Activated CD4-positive, alpha-beta T cell treated with anti-CD3 and anti-CD28 coated beads, Interleukin-2, amount 50 U/mL, for 16 hours (primary cell): Measurements from ENCODE around the gene ZNRF2.

Experiments used
- DNase-seq: peaks from one replicate; pipeline ENCODE4 v3.0.0-alpha.2; 2020

Gene ZNRF2

DNA sequence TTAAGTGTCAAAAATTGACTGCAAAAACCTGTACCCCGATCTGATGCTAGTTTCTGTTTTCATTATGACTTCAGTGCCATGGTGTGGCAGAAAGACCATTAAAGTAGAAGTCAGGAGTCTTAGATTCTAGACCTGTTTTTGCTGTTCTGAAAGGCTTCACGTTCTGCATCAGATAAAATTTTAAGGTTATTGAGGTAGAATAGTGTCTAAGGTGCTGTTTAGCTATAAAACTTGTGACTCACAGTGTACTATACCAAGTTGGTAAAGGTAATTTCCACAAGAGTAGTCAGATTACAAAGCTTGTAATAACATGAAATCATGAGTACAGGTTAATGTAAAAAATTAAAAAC, 38.6 kb downstream of the ZNRF2 start:
- peak; percentile 71 for DNase-seq

DNA sequence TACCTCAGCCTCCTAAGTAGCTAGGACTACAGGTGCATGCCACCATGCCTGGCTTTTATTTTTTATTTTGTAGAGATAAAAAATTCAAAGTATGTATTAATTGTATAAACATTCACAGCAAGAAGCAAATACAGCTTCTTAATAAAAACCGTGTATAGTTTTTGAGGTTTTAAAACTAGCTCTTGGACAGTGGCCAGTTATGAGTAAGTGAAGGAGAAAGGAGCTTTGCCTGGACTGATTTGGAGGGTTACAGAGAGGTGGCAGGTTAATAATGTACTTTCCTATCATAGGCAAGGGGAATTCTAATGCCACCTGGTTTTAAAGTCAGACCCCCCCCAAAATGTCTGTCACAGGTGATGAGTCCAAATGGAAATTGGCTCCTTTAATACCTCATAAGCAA, 43.4 kb downstream of the ZNRF2 start:
- DNase-seq = no peak

DNA sequence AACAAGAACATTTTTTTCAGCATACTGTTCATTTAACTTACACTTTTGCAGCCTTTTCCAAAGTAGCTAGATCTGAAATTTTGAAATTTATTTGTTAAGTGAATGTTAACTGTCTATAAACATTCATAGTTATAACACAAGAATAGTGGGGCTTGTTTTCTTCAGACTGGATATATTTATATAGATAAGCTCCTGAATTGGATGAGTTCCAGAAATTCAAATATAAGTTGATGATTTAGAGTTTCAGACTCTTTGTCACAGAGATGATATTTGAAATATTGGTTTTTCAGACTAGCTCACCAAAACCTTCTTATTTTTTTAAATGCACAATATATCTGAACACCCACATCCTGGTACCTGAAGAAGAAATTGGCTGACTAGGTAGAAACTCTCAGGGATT, 44.0 kb downstream of the ZNRF2 start:
- no peak for DNase-seq

DNA sequence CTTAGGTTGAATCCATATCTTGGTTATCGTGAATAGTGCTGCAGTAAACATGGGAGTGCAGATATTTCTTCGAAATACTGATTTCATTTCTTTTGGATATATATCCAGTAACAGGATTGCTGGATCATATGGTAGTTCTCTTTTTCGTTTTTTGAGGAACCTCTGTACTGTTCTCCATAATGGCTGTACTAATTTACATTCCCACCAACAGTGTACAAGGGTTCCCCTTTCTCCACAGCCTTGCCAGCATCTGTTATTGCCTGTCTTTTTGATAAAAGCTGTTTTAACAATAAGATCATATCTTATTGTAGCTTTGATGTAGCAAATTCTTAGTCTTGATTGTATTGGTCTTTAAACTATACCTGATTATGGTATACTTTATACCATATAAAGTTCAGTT, 45.3 kb downstream of the ZNRF2 start:
- no peak for DNase-seq

DNA sequence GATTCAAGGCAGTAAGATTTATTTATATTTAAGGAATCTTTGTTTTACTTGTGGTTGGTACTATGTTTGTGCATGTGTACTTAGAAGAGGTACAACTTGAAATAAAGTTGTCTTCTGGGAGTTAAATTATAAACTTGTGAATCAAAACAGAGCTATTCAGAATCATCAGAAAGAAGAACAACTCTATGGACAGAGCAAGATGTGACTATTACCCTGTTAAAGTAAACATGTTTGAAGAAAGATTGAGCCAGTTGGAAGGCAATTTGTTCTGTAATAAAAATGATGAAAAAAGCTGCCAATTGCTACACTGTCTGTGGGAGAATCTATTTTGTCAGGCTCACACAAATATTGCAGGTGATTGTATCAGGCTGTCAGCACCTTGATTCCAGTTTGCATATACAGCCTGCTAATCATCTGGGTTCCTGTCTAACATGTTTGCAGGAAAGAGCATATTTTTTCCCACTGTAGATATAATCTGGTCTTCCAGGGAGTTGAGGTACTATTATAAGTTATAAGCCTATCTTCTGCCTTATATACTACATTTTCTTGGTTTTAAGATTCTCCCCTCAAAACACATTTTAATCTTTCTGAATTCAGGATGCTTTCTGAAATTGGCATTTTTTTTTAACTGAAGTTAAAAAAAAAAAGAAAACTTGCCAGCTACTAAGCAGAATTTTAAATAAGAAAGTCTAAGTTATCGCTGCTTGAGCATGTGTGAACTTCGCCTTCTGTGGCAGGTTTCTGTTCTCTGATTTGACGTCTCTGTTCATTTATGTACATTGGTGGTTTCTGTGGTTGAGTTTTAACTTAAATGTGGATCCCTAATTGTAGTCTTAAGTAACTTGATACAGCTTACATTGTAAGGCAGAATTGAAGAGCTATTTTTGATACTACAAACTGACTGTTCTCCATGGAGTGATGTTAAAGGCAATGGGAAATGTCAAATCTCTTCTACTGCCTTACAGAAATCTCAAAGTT, 46.0 kb downstream of the ZNRF2 start:
- peak; percentile 76 for DNase-seq

DNA sequence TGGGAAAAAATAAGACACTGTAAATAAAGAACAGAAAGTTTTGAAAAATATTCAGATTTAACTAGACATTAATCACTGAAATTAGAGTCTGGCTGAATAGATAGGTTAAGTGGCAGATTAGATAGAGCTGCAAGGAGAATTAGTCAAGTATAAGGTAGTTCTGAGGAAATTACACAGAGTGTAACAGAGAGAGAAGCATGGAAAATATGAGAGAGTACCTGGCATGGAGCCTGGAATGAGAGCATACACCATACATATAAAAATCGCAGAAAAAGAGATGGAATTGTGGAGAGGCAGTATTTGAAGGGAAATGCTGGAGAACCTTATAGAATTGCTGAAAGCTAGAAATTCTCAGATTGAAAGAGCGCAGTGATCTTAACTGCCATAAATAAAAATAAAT, 46.9 kb downstream of the ZNRF2 start:
- DNase-seq = no peak

DNA sequence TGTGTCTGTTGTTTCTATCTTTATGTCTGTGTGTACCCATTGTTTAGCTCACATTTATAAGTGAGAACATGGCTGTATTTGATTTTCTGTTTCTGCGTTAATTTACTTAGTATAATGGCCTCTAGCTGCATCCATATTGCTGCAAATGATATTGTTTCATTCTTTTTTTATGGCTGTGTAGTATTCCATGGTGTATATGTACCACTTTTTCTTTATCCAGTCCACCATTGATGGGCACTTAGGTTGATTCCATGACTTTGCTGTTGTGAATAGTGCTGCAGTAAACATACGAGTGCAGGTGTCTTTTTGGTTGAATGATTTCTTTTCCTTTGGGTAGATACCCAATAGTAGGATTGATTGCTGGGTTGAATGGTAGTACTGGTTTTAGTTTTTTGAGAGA, 48.2 kb downstream of the ZNRF2 start:
- no peak for DNase-seq

DNA sequence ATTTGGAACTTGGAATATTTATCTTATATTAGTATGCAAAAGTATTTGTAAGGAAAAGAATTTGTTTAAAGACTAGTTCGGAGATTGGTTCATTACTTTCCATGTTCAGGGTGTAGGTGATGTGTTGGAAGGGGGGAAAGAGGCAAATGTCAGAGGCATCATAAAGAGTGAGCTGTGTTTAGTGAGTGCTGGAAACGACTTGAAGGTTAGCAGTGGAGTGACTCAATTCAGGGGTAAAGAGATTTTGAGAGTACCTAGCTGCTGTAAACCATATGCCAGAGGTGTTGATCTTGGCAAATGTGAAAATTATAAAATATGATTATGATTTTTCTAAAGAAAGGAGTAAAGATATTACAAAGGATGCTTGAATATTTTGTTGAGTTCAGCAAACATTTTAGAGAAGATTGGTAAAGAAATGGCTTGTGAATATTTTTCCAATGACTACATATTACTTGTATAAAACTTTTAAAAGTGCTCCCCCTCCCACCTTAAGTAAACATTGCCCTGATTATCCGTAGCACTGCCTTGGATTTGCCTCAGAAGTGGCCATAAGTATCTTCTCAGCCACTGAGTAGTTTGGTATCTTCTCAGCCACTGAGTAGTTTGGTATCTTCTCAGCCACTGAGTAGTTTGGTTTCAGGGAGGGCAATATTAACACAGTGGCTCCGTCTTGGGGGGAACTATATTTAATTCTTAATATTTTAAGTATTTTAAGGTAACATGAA, 51.5 kb downstream of the ZNRF2 start:
- no peak for DNase-seq

DNA sequence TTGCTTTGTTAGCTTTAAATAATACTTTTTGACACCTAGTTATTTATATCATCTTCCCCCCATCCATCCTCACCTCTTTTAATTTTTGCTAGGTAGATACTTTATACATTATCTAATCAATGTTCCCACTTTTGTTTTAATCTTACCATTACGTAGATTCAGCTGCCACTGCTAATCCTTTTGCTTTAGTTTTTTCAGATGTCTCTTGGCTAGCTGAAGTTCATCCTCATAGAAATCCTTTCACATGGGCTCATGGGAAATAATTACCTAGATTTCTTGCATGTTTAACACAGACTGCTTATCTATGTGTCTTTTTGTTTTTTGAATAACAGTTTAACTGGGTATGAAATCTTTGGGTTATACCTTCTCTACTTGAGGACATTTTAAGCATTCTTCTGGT, 60.1 kb downstream of the ZNRF2 start:
- no peak for DNase-seq

DNA sequence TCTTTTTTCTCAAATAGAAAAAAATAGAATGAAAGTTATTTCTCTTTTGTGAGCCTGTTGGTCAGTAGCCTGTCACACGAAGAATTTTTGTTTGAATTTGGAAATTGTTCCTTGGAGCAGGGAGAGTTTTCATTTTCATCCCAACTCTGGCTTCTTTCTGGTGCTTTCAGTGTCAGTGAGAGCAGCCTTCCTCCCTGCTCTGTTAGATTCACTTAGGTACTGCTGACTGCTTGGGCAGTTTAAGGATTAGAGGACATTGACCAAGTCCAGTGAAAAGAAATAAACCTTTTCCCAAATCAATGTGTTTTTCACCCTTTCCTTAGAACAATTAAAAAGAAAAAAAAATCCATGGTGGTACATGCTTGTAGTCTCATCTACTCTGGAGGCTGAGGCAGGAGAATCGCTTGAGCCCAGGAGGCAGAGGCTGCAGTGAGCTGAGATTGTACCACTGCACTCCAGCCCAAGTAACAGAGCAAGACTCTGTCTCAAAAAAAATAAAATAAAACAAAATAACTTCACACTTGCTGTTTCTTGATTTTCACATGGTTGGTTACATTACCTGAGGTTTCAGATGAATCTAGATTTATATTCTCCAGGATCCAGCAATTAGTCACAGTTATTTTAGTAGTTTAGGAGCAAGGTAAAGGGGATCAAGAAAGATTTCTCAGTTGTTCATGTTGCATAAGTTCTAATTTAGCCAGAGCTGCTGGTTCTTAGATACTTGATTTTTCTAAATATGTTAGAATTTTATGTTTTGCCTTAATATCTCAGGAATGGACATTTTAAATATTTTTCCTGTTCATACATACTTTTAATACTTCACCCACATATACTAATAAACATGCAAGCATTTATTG, 63.1 kb downstream of the ZNRF2 start:
- DNase-seq = no peak

DNA sequence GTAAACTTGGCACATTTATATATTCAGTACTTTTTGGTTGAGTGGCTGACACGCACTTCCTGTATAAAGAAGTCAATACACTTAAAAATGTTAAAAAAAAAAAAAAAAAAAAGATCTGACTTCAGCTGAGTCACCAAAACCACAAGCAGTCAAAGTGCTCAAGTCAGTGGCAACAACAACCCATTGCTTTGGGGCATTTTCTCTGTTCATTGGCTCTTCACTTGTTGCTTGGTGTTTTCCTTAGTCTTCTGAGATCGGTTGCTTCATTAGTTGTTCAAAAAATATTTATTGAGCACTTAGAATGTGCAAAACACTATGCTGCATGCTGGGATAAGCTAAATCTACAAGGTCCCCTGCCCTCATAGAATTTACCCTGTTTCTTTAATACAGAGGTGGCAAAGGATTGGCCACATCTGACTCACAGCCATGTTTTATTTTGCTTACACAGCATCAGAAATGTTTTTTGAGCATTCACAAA, 63.7 kb downstream of the ZNRF2 start:
- DNase-seq = peak; percentile 84

DNA sequence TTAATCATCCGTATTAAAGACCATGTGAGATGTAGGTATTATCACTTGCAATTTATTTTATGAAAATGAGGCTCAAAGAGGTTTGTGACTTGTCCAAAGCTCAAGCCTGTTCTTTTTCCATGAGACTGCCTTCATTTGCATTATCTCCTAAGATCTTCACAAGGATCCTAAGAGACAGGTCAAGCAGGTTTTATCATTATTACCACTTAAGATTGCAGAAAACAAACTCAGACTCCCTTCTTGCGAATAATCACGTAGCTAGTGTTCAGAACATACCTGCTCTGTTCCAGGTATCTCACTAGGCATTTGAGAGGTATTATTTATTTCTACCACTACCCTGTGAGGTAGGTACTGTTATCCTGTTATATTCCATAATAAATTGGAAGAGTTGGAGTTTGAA, 64.8 kb downstream of the ZNRF2 start:
- no peak for DNase-seq

DNA sequence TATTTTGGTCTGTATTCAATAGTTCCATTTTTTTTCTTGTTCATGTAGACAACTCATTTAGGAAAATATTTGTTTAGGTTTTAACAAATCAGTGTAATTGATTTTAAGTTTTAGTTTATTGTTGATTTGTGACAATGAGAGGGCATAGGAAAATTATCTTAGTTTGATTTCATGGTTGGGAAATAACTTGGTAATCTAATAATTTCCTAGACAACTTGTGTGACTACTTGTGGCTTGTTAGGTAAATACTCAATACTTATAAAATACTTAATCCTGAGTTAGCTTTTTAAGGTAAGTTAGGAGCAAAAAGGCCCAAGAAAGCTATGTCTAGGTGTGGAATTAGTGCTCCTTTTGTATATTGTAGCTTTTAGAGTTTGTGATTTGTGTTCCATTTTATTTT, 65.4 kb downstream of the ZNRF2 start:
- no peak for DNase-seq

DNA sequence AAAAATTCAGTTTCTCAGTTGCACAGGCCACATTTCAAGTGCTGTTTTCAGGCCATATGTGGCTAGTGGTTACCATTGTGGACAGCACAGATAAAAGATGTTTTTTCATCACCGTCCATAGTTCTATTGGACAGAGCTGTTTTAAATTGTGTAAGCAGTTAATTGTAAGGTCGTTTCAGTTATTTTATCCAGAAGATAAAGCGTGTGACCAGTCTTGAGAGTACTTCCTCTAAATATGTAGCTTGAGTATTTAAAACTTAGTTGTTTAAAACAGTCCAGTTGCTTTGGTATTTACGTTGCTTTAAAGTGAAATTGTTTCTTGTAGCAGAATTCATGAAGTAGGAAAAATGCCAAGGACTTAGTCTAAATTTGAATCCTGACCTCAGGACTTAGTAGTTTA, 66.9 kb downstream of the ZNRF2 start:
- DNase-seq = no peak

DNA sequence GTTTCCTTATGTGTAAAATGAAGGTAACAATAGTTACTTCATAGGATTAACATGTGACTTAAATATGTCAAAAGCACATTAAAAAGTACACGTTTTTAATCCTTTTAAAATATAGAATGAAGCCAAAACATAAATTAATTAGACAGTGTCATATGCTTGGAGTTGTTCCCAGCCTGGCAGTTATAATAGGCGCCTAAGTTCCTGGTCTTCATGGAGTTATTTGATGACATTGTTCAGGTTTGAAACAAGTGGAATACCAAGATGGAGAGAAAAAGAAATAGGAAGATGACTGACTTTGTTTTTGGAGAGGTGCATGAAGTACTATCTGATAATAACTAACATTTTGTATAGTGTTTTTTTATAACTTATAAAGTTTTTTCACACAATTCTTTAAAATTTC, 67.3 kb downstream of the ZNRF2 start:
- DNase-seq = no peak

DNA sequence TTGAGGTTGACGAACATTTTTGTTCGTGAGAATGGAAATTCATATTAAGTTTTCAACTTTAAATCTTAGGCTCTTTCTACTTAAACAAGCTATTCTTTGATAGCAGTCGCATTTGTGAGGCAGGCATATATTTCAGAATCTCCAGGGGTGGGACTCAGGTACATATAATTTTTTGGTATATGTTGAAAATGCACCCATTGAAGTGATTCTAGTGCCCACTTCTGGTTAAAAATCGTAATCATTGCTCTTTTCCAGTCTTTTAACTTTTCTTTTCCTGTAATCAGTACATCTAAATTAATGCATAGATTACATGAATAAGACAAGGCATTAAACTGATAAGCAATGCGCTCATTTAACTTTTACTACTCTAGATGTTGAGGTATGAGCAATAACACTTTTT, 67.8 kb downstream of the ZNRF2 start:
- DNase-seq = peak; percentile 18

DNA sequence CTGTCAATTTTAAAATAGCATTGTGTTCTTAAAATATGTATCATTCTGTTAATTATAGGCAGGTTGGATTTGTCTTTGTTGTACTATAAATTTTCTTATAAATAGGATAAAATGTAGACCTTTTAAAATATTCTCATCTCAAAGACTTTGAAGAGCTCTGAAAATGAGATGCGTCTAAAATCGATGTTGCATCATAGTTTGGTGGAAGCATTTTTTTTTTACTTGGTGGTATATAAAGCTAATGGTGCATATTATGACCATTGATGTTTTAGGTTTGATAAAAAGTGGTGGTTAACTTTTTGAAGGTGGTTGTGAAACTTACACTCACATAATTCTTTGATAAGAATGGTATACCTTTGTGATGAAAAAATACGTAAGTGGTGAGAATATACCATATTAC, 69.1 kb downstream of the ZNRF2 start:
- no peak for DNase-seq

DNA sequence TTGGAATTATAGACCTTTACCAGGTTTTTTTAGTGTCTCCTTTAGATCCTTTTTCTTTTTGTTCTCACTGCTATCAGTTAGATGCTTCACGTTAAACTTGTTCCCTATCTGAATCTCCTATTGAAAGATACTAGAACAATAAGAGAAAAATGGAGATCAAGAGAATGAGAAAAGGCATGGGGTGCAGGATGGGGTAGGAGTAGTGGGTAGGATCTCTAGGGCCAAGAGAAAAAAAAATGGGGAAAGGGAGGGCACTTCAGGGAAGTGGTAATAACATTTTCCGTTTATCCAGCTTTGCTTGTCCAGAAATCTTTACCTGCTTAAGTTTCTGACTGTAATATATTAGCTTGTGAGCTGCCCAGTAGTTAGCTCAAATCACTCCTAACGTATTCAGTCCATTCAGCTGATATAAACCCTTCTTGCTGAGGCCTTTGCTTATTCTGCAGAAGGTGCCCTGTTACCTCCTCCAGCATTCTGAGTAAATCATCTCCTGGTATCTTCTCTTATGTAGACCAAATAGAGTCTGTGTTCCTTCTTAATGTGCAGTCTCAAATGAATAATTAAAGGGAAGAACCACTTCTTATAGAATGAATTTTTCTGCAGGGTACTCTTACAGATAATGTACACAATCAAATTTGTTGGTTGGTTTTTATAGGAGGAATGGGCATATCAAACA, 69.7 kb downstream of the ZNRF2 start:
- DNase-seq = no peak

DNA sequence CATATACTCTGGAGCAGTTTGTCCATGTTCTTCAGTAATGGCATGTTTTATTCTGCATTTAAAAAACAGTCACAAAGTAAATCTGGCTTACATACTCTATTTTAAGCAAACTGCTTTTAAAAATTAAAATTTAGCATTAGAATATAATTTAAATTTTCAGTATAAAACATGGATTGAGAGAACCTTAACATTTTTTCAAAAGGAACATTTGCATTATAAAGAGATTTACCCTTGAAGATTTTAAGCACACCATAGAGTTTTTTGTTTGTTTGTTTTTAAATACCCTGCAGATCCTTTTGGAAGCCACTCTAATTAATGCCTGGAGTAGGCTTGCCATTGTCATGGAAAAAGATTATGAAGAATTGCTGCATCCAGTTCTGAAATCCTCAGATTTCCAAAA, 70.4 kb downstream of the ZNRF2 start:
- no peak for DNase-seq

DNA sequence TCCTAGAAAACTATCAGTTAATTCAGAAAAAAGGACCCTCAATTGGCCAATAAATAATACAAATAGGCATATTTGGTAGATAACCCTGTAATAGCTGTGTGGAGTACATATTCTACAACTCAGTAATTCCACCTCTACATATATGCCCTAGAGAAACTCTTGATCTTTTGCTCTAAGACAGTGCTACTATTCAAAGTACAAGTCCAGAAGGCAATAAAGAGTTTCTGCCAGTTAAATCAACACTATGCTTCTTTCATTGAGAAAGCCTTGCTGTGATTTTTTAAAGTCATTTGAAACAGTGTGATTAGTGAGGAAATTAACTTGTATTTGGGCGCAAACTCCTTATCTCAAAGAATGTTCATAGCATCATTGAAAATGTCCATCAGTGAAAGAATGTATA, 75.6 kb downstream of the ZNRF2 start:
- DNase-seq = no peak

DNA sequence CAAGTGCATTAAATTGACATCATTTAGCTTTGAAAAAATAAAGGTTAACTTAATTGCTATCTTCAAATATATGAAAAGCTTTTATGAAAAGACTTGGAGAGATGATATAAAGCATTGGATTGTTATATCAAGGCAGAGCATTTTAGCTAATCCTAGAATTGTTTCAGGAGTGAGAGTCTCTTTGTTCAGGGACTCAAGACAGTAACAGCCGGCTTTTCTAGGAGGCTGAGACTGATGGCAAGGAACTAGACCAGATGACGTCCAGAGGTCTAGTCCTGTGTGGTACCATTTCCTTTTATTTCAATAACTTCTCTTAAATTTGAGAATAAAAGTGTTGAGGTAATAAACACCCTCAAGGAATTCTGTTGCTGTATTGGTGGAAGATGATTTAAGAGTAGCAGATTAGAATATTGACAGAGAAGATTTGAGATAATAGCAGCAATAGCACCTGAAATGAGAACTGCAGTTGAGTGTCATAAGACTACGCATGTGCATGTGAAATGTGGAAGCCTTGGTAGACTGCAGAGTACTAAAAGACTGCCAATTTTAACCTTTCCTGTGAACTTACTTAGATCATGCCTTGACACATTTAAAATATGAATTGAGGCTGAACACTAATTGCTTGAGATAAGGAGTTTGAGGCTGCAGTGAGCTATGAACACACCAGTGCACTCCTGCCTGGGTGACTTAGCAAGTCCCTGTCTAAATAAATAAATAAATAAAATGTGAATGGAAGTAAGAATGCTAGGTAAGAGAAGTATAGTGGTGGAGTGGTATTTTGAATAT, 79.6 kb downstream of the ZNRF2 start:
- no peak for DNase-seq

DNA sequence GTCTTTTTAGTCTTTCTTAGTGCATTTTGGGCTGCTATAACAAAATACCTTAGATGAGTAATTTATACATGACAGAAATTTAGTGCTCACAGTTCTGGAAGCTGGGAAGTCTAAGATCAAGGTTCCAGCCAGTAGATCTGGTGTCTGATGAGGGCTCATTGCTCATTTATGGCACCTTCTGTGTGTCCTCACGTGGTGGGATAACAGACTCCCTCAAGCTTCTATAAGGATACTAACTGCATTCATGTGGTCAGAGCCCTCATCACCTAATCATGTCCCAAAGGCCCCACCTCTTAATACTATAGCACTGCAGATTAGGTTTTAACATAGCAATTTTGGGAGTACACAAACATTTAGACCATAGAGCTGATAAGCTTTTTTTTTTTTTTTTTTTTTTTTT, 80.4 kb downstream of the ZNRF2 start:
- DNase-seq = no peak
